HG03139 (cell line): Measurements from ENCODE around the gene C13orf42.

ENCODE experiments used
- ATAC-seq: cut with Tn5 transposase; IDR thresholded peaks from one replicate; pipeline ENCODE4 v1.9.1; 2021; ENCODE audit not compliant: unreplicated experiment

C13orf42 gene

GRCh38 chr13:51111174-51111573, at the start of gene C13orf42:
Gene C13orf42, minus strand, starts transcription at chr13:51111274. Its CDS starts 65 bp downstream, at chr13:51111209.
- no peak for ATAC-seq

GRCh38 chr13:51158880-51159518, 47.9 kb upstream of the C13orf42 start:
- no peak for ATAC-seq

- ATAC-seq, result no peak
Measured at GRCh38 chr13:51158365-51158764, 47.3 kb upstream of the C13orf42 start.

GRCh38 chr13:51156648-51157047, 45.6 kb upstream of the C13orf42 start:
- ATAC-seq, result no peak

GRCh38 chr13:51155776-51156515, 44.9 kb upstream of the C13orf42 start:
- no peak for ATAC-seq

DNA sequence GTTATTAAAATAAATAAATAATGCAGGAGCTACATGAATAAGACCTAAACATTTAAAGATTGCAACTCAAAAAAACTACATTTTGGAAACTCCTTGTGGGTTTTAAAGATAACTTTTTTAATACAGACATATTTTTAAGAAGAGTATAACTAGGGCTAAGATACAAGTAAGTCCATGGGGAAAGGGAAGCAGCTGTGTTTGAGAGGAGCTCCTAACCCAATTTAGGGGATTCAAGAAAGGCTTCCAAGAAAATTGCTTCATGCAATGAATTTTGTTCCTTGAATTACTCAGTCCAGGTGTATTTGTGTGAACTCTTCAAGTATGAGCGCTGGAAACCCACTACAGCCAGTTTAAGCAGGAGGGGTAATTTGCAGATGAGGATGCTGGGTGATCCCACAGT, 44.1 kb upstream of the C13orf42 start:
- no peak for ATAC-seq

- no peak for ATAC-seq
Measured at GRCh38 chr13:51154029-51154555, 43.0 kb upstream of the C13orf42 start.

DNA sequence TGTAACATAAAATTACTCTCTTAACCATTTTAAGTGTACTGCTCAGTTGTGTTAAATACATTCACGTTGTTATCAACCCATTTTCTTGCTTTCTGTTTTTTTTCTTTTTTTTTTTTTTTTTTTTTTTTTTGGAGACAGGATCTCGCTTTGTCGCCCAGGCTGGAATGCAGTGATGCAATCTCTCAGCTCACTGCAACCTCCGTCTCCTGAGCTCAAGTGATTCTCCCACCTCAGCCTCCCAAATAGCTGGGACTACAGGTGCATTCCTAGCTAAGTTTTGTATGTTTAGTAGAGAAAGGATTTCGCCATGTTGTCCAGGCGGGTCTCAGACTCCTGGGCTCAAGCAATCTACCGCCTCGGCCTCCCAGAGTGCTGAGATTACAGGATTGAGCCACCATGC, 42.5 kb upstream of the C13orf42 start:
- ATAC-seq, result no peak

GRCh38 chr13:51152701-51153100, 41.6 kb upstream of the C13orf42 start:
- ATAC-seq, result no peak

GRCh38 chr13:51151463-51151862, 40.4 kb upstream of the C13orf42 start:
- ATAC-seq, result no peak

GRCh38 chr13:51148952-51149573, 38.0 kb upstream of the C13orf42 start:
- ATAC-seq, result no peak

DNA sequence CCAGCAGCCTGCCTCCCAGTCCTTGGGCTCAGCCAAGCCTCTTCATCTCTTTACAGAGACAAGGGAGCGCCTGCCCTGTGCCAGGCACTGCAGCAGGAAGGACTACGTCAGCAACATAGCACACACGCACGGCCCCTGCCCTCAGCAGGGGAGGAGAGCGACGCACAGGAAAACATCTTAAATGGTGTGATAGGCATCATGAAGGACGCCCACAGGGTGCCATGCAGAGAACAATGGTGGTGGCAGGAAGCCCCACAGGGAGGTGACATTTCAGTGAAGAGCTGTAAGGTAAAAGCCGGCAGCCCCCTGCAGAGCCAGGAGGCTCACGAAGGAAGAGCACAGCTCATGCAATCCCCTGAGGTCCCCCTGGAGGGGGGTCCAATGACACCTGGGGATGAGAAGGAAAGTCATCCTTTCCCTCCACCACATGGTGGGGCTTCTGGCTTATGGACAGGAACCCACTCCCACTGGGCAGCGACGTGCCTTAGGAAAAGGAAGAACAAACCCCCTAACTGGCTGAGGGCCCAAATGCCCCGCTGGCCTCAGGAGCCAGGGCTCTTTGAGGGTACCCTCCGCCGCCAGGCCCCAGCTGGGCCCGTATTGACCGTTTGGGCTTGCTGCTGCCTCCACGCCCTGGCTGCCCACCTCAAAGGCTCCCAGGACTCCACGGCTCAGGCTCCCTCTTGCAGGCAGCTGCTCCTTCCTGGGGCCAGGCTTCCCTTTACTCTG, 37.3 kb upstream of the C13orf42 start:
- ATAC-seq, result no peak

DNA sequence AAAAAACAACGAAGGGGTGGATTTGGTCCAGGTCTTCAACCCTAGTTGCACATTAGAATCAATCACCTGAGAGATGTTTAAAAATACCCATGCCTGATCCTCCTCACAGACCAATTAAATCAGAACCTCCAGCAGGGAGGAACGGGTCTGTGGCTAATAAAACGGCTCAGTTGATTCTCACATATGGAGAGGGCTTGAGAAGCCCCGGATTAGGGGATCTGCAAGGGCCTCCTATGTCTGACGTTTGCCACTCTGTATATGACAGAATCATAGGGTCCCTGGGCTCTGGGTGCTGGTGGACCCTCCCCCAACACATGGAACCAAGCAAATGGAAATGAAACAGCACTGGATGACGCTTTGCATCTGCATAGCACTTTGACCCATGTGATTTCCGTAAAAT, 36.7 kb upstream of the C13orf42 start:
- no peak for ATAC-seq

DNA sequence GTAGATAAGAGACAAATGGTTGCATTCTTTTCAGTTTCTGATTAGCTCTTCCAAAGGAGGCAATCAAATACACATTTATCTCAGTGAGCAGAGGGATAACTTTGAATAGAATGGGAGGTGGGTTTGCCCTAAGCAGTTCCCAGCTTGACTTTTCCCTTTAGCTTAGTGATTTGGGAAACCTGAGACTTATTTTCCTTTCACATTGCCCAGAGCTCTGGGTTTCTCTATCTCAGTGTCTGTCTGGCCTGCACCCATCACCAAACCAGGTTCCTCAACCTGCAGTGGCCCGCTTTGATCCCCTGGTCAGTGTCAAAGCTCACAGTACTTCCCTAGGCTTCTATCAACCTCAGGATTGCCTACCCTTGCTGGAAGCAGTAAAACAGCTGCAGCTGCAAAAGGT, 35.6 kb upstream of the C13orf42 start:
- ATAC-seq, result no peak

GRCh38 chr13:51137250-51137649, 26.2 kb upstream of the C13orf42 start:
- no peak for ATAC-seq

- no peak for ATAC-seq
Measured at GRCh38 chr13:51136276-51136980, 25.4 kb upstream of the C13orf42 start.

DNA sequence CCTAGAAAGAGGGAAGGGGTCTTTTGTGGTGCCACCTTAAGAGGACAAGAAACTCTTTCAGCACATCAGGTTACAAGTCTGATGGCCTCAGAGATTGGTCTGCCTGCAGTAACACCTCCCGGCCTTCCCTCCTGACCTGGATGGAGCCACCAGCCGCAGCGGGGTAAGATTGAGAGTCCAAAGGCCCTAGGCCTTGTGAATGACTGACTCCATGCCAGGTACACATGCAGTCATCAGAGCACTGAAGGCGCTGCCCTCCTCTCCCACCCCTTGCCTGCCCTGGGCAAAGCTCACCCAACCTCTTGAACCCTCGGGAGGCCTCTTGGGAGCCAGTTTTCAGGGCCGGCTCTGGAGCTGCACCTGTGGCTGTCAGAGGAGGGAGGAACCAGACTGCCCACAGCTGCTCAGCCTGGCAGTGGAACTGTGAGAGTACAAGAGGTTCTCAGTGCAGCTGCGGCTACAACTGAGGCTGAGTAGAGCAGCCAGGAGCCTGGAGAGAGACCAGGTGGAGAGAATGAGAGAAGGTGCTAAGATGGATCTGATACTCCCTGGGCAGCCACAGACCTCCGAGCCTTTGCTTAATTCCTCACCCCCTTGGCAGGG, 23.8 kb upstream of the C13orf42 start:
- ATAC-seq, result no peak

- ATAC-seq, result no peak
Measured at GRCh38 chr13:51130348-51130747, 19.3 kb upstream of the C13orf42 start.

- peak; percentile 88 for ATAC-seq
Measured at GRCh38 chr13:51125495-51126226, 14.6 kb upstream of the C13orf42 start.
